ENCODE measurements around the gene APOC3.
"Not testable (repeated sequence)": the region's sequence is repeated elsewhere in the genome, so short reads cannot be mapped to it uniquely, and the experiment has no call there.

APOC3 gene

GRCh38 chr11:116798368-116798767 lies 31.3 kb upstream of the APOC3 start:
- in situ Hi-C loops (cut with HindIII; ENCODE audit: low pct_ligation_motif_present, low pct_unique_long_range_greater_than_20kb, low sequenced_read_pairs), result no loop called here
- no peak for DNase-seq

GRCh38 chr11:116800610-116801009 lies 29.1 kb upstream of the APOC3 start:
- DNase-seq, result no peak
- in situ Hi-C loops (cut with HindIII; ENCODE audit: low pct_ligation_motif_present, low pct_unique_long_range_greater_than_20kb, low sequenced_read_pairs), result no loop called here

- in situ Hi-C loops (cut with HindIII; ENCODE audit: low pct_ligation_motif_present, low pct_unique_long_range_greater_than_20kb, low sequenced_read_pairs); DNase-seq: not testable (repeated sequence)
These were observed 28.0 kb upstream of the APOC3 start for GRCh38 chr11:116801662-116802061.

GRCh38 chr11:116804001-116804400 lies 25.7 kb upstream of the APOC3 start:
- in situ Hi-C loops (cut with HindIII; ENCODE audit: low pct_ligation_motif_present, low pct_unique_long_range_greater_than_20kb, low sequenced_read_pairs), result no loop called here

GRCh38 chr11:116807601-116808261 lies 22.0 kb upstream of the APOC3 start:
- DNase-seq, result no peak
- in situ Hi-C loops (cut with HindIII; ENCODE audit: low pct_ligation_motif_present, low pct_unique_long_range_greater_than_20kb, low sequenced_read_pairs), result no loop called here

More at GRCh38 chr11:116804001-116804400, 25.7 kb upstream of the APOC3 start:
- no peak for DNase-seq

- in situ Hi-C loops (cut with HindIII; ENCODE audit: low pct_ligation_motif_present, low pct_unique_long_range_greater_than_20kb, low sequenced_read_pairs), result no loop called here
- no peak for DNase-seq
These were observed 21.2 kb upstream of the APOC3 start for GRCh38 chr11:116808262-116809175.

GRCh38 chr11:116811194-116811593 lies 18.5 kb upstream of the APOC3 start:
- in situ Hi-C loops (cut with HindIII; ENCODE audit: low pct_ligation_motif_present, low pct_unique_long_range_greater_than_20kb, low sequenced_read_pairs), result no loop called here
- no peak for DNase-seq

- DNase-seq, result no peak
- in situ Hi-C loops (cut with HindIII; ENCODE audit: low pct_ligation_motif_present, low pct_unique_long_range_greater_than_20kb, low sequenced_read_pairs), result no loop called here
These were observed 17.6 kb upstream of the APOC3 start for GRCh38 chr11:116812109-116812508.

- no peak for DNase-seq
- in situ Hi-C loops (cut with HindIII; ENCODE audit: low pct_ligation_motif_present, low pct_unique_long_range_greater_than_20kb, low sequenced_read_pairs), result no loop called here
These were observed 16.5 kb upstream of the APOC3 start for GRCh38 chr11:116813170-116813569.

GRCh38 chr11:116813781-116814471 lies 15.8 kb upstream of the APOC3 start:
- no peak for DNase-seq
- in situ Hi-C loops (cut with HindIII; ENCODE audit: low pct_ligation_motif_present, low pct_unique_long_range_greater_than_20kb, low sequenced_read_pairs), result no loop called here

- DNase-seq, result no peak
- in situ Hi-C loops (cut with HindIII; ENCODE audit: low pct_ligation_motif_present, low pct_unique_long_range_greater_than_20kb, low sequenced_read_pairs), result no loop called here
These were observed 15.2 kb upstream of the APOC3 start for GRCh38 chr11:116814502-116814901.

- DNase-seq, result no peak
- in situ Hi-C loops (cut with HindIII; ENCODE audit: low pct_ligation_motif_present, low pct_unique_long_range_greater_than_20kb, low sequenced_read_pairs), result no loop called here
These were observed 10.7 kb upstream of the APOC3 start for GRCh38 chr11:116819049-116819448.

- in situ Hi-C loops (cut with HindIII; ENCODE audit: low pct_ligation_motif_present, low pct_unique_long_range_greater_than_20kb, low sequenced_read_pairs), result no loop called here
- no peak for DNase-seq
These were observed 8.4 kb upstream of the APOC3 start for GRCh38 chr11:116821050-116821918.

- in situ Hi-C loops (cut with HindIII; ENCODE audit: low pct_ligation_motif_present, low pct_unique_long_range_greater_than_20kb, low sequenced_read_pairs), result no loop called here
- DNase-seq, result no peak
These were observed 7.1 kb upstream of the APOC3 start for GRCh38 chr11:116822575-116822974.

GRCh38 chr11:116823031-116823843 lies 6.5 kb upstream of the APOC3 start, which contains the start of gene APOA4:
Gene APOA4, minus strand, starts transcription at chr11:116823304. Its CDS starts 113 bp downstream, at chr11:116823191.
- in situ Hi-C loops (cut with HindIII; ENCODE audit: low pct_ligation_motif_present, low pct_unique_long_range_greater_than_20kb, low sequenced_read_pairs), result no loop called here
- no peak for DNase-seq

- in situ Hi-C loops (cut with HindIII; ENCODE audit: low pct_ligation_motif_present, low pct_unique_long_range_greater_than_20kb, low sequenced_read_pairs), result no loop called here
- DNase-seq, result no peak
These were observed 4.3 kb upstream of the APOC3 start for GRCh38 chr11:116825434-116825833.

- no peak for DNase-seq
- in situ Hi-C loops (cut with HindIII; ENCODE audit: low pct_ligation_motif_present, low pct_unique_long_range_greater_than_20kb, low sequenced_read_pairs), result no loop called here
These were observed 3.6 kb upstream of the APOC3 start for GRCh38 chr11:116825854-116826750.

Measured in ACHN (cell line).